GM12892 (cell line): ENCODE data around the gene SEMA3F.

Experiments
- POLR2A ChIP-seq: IDR thresholded peaks from 2 replicates; pipeline ENCODE4 v1.6.1; 2011; ENCODE audit warnings: low read depth, low read length, control low read depth
- TAF1 ChIP-seq: IDR thresholded peaks from 2 replicates; pipeline ENCODE4 v1.6.1; 2011; ENCODE audit warnings: low read depth, mild to moderate bottlenecking, control low read depth, low read length, borderline replicate concordance

DNA sequence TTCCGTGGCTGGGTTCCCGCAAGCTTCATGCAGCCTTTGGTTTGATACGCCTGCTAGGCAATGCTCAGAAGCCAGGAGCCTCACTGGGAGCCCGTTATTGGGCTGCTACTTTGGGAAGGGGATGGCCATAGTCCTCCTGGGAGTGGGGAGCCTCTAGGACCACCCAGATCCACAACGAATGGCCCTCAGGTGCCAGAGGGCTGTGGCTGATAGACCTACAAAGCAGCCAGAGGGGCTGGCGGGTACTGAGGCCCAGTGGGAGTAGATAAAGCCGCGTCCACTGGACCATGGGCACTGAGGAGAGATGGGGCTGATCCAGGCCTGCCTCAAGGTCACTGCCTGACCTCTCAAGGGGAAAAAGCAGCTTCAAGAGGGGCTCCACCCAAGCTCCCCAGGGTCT is 37.0 kb downstream of the SEMA3F start:
- TF ChIP-seq POLR2A (no peak), TAF1 (no peak)
